K562 (cell line): ENCODE results near the gene METTL15. TPM values are rescaled to one million over a fixed set of nuclear protein-coding genes. Genes with fewer than 3 reads are reported as not detected.
A peak's percentile ranks its signal among the peaks of the same experiment; 100 is the strongest.

Source experiments
- CREB5 ChIP-seq: fragments of 250-450 bp; sonication (Bioruptor Pico); IDR thresholded peaks from 2 replicates; pipeline ENCODE4 v1.5.0; 2020; ENCODE audit warnings: mild to moderate bottlenecking
- FUS ChIP-seq: fragments of 200-400 bp; formaldehyde crosslinking; optimal IDR thresholded peaks from 2 replicates; pipeline ENCODE3; 2017; ENCODE audit warnings: low read depth, low read length
- GATAD2A ChIP-seq: fragments of 450-650 bp; IDR thresholded peaks from 2 replicates; pipeline ENCODE4 v1.6.1; 2017
- MAFG ChIP-seq: fragments of 450-650 bp; conservative IDR thresholded peaks from 2 replicates; pipeline ENCODE4 v1.6.1; 2016; ENCODE audit warnings: missing genetic modification characterization, missing compliant biosample characterization
- MEF2D ChIP-seq: conservative IDR thresholded peaks from 2 replicates; pipeline ENCODE4 v1.6.1; 2016; ENCODE audit warnings: low read depth, missing genetic modification characterization, missing compliant biosample characterization
- MTA3 ChIP-seq: fragments of 450-650 bp; formaldehyde crosslinking; IDR thresholded peaks from 2 replicates; pipeline ENCODE4 v1.6.1; 2017; ENCODE audit warnings: mild to moderate bottlenecking, borderline replicate concordance
- NFATC3 ChIP-seq: fragments of 450-650 bp; IDR thresholded peaks from 2 replicates; pipeline ENCODE4 v1.6.1; 2017; ENCODE audit warnings: mild to moderate bottlenecking
- NFE2L1 ChIP-seq: fragments of 450-650 bp; IDR thresholded peaks from 2 replicates; pipeline ENCODE4 v1.6.1; 2016; ENCODE audit warnings: missing genetic modification characterization, low read depth, mild to moderate bottlenecking, missing compliant biosample characterization, moderate library complexity, borderline replicate concordance
- POLR2A ChIP-seq: fragments of 450-650 bp; conservative IDR thresholded peaks from 2 replicates; pipeline ENCODE4 v1.6.1; 2016
- PTTG1 ChIP-seq: fragments of 450-650 bp; IDR thresholded peaks from 2 replicates; pipeline ENCODE4 v1.6.1; 2016; ENCODE audit warnings: low read depth, mild to moderate bottlenecking, missing genetic modification characterization, missing compliant biosample characterization
- RBM34 ChIP-seq: fragments of 200-400 bp; formaldehyde crosslinking; IDR thresholded peaks from 2 replicates; pipeline ENCODE4 v1.6.1; 2018; ENCODE audit warnings: low read length, borderline replicate concordance; ENCODE audit not compliant: insufficient read depth
- SAFB2 ChIP-seq: fragments of 200-400 bp; formaldehyde crosslinking; IDR thresholded peaks from 2 replicates; pipeline ENCODE4 v1.6.1; 2018; ENCODE audit warnings: borderline replicate concordance, low read length, low read depth, moderate library complexity; ENCODE audit not compliant: severe bottlenecking
- SREBF1 ChIP-seq: fragments of 150-350 bp; IDR thresholded peaks from 2 replicates; pipeline ENCODE4 v1.6.1; 2014; ENCODE audit warnings: antibody characterized with exemption, low read depth, low read length, borderline replicate concordance
- THRAP3 ChIP-seq: fragments of 450-650 bp; IDR thresholded peaks from 2 replicates; pipeline ENCODE4 v1.6.1; 2016; ENCODE audit warnings: mild to moderate bottlenecking, inconsistent platforms, borderline replicate concordance
- WHSC1 ChIP-seq: IDR thresholded peaks from one replicate; pipeline ENCODE4 v1.6.1; 2012; ENCODE audit warnings: low read length, control low read depth, inconsistent platforms
- XRCC3 ChIP-seq: fragments of 450-650 bp; IDR thresholded peaks from 2 replicates; pipeline ENCODE4 v1.6.1; 2017; ENCODE audit warnings: mild to moderate bottlenecking, moderate library complexity
- ZBED1 ChIP-seq: IDR thresholded peaks from 2 replicates; pipeline ENCODE4 v1.6.1; 2014
- ZNF140 ChIP-seq: fragments of 250-450 bp; sonication (Bioruptor Pico); IDR thresholded peaks from 2 replicates; pipeline ENCODE4 v1.8.0; 2021; ENCODE audit warnings: moderate library complexity, mild to moderate bottlenecking, inconsistent platforms
- ZNF197 ChIP-seq: fragments of 200-800 bp; sonication (Bioruptor generic); IDR thresholded peaks from 2 replicates; pipeline ENCODE4 v1.6.1; 2016; ENCODE audit warnings: low read depth, missing genetic modification characterization, missing compliant biosample characterization
- ZNF224 ChIP-seq: sonication (generic); formaldehyde crosslinking; IDR thresholded peaks from 2 replicates; pipeline ENCODE4 v1.8.0; 2022; ENCODE audit warnings: mild to moderate bottlenecking, missing genetic modification reagents
- ZNF311 ChIP-seq: fragments of 250-450 bp; sonication (Bioruptor Pico); IDR thresholded peaks from 2 replicates; pipeline ENCODE4 v1.4.0; 2020; ENCODE audit warnings: mild to moderate bottlenecking, moderate library complexity
- ZNF644 ChIP-seq: fragments of 200-800 bp; sonication (Bioruptor generic); IDR thresholded peaks from 2 replicates; pipeline ENCODE4 v1.6.1; 2016; ENCODE audit warnings: low read depth, missing genetic modification characterization, missing compliant biosample characterization
- ZNF780A ChIP-seq: fragments of 250-450 bp; sonication (Bioruptor Pico); IDR thresholded peaks from 2 replicates; pipeline ENCODE4 v1.5.0; 2021; ENCODE audit warnings: mild to moderate bottlenecking
- polyA plus RNA-seq, 8 experiments: library from polyadenylated mRNA; depleted of rRNA in 4 of 8; stranded (reverse) in 5 of 8; unstranded in 3 of 8; fragments of >200 nt; fragmentation: Nextera tagmentation in 2 of 8; fragmentation: Illumina TruSeq in 1 of 8; extraction: Ambion mirVana in 2 of 8; extraction: Trizol in 1 of 8; gene quantifications; 2 replicates each; pipeline versions ENCODE4 v1.2.1 to v1.2.3, GENCODE V29; 2011 to 2014; ENCODE audit warnings: inconsistent platforms in 1 of 8, missing spikeins in 1 of 8
- total RNA-seq, 7 experiments: library from RNA; depleted of rRNA in 6 of 7; stranded (reverse); fragments of >200 nt in 6 of 7; fragmentation: Illumina TruSeq in 2 of 7; extraction: Trizol in 2 of 7; gene quantifications; 2 replicates each; pipeline versions ENCODE4 v1.2.1 to v1.2.3, GENCODE V29; 2011 to 2021; ENCODE audit warnings: low replicate concordance in 1 of 7
- TF ChIP-seq, protein P1 (sequence below): IDR thresholded peaks from 2 replicates; pipeline ENCODE4 v1.6.1; 2011; ENCODE audit not compliant: insufficient read length; ENCODE audit errors: extremely low read depth
- TF ChIP-seq, protein P2 (sequence below): fragments of 450-650 bp; conservative IDR thresholded peaks from 2 replicates; pipeline ENCODE4 v1.6.1; 2016; ENCODE audit warnings: missing genetic modification characterization, low read depth, mild to moderate bottlenecking, control low read depth, missing compliant biosample characterization

METTL15 gene
- total and polyA plus RNA-seq, 9 of the 15 experiments (the other 6 are each of a cell fraction or from before 2014, with no cell fraction given) = 10.7 to 21.7 (median 15.9) TPM

- TF ChIP-seq, protein P1, sequence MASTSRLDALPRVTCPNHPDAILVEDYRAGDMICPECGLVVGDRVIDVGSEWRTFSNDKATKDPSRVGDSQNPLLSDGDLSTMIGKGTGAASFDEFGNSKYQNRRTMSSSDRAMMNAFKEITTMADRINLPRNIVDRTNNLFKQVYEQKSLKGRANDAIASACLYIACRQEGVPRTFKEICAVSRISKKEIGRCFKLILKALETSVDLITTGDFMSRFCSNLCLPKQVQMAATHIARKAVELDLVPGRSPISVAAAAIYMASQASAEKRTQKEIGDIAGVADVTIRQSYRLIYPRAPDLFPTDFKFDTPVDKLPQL = no peak
- TF ChIP-seq MEF2D (tag) = no peak
- TF ChIP-seq, protein P2, sequence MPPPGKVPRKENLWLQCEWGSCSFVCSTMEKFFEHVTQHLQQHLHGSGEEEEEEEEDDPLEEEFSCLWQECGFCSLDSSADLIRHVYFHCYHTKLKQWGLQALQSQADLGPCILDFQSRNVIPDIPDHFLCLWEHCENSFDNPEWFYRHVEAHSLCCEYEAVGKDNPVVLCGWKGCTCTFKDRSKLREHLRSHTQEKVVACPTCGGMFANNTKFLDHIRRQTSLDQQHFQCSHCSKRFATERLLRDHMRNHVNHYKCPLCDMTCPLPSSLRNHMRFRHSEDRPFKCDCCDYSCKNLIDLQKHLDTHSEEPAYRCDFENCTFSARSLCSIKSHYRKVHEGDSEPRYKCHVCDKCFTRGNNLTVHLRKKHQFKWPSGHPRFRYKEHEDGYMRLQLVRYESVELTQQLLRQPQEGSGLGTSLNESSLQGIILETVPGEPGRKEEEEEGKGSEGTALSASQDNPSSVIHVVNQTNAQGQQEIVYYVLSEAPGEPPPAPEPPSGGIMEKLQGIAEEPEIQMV (tag) = no peak
- no peak for TF ChIP-seq XRCC3
- no peak for TF ChIP-seq FUS
- TF ChIP-seq PTTG1 (tag) = no peak
- no peak for TF ChIP-seq CREB5 (CRISPR knock-in tag)
- TF ChIP-seq NFE2L1 (tag) = 0 out of 2 replicates have a peak, but pooled peaks have one; percentile 3
- no peak for TF ChIP-seq ZNF644 (tag)
- 0 out of 2 replicates have a peak, but pooled peaks have one; percentile 12 for TF ChIP-seq ZBED1
- TF ChIP-seq SREBF1 = no peak
- TF ChIP-seq NFATC3 = no peak
- TF ChIP-seq MTA3 = peak; percentile 37; the same call in 1 of the 2 replicates
- TF ChIP-seq ZNF224 (CRISPR knock-in tag) = no peak
- TF ChIP-seq POLR2A = peak; percentile 92
- TF ChIP-seq MAFG (tag) = no peak
- TF ChIP-seq ZNF311 = no peak
- no peak for TF ChIP-seq ZNF197 (CRISPR knock-in tag)
- TF ChIP-seq GATAD2A = no peak
- TF ChIP-seq SAFB2 = no peak
- no peak for TF ChIP-seq RBM34
- no peak for TF ChIP-seq ZNF780A
- no peak for TF ChIP-seq THRAP3
- TF ChIP-seq ZNF140 (CRISPR knock-in tag) = no peak
- TF ChIP-seq WHSC1 = no peak
Observed at GRCh38 chr11:28107750-28108618, at the start of gene METTL15, which contains the start of gene KIF18A (continued).
